Parathyroid adenoma (tissue), 2 donors: Measurements from ENCODE around the gene ZPBP.

ENCODE experiments used
- H2AFZ ChIP-seq: fragments of 300-600 bp; sonication (generic); one replicate; pipeline ENCODE4 v1.7.0; 2017; ENCODE audit warnings: antibody characterized with exemption, mild to moderate bottlenecking
- H3K27ac ChIP-seq: fragments of 300-600 bp; sonication (generic); one replicate; pipeline ENCODE4 v1.7.0; 2017
- H3K27me3 ChIP-seq: fragments of 300-600 bp; sonication (generic); one replicate; pipeline ENCODE4 v1.7.0; 2017; ENCODE audit warnings: low read length; ENCODE audit not compliant: control insufficient read depth, insufficient read depth
- H3K36me3 ChIP-seq: fragments of 300-600 bp; sonication (generic); one replicate; pipeline ENCODE4 v1.7.0; 2017; ENCODE audit warnings: low read length; ENCODE audit not compliant: control insufficient read depth, insufficient read depth
- H3K4me1 ChIP-seq: fragments of 300-600 bp; sonication (generic); one replicate; pipeline ENCODE4 v1.7.0; 2017; ENCODE audit warnings: control low read depth
- H3K4me2 ChIP-seq: fragments of 300-600 bp; sonication (generic); one replicate; pipeline ENCODE4 v1.7.0; 2017; ENCODE audit warnings: low read length
- H3K4me3 ChIP-seq: fragments of 300-600 bp; sonication (generic); one replicate; pipeline ENCODE4 v1.7.0; 2017; ENCODE audit warnings: low read depth, low read length
- H3K79me2 ChIP-seq: fragments of 300-600 bp; sonication (generic); one replicate; pipeline ENCODE4 v1.7.0; 2017; ENCODE audit warnings: control low read depth
- H3K9ac ChIP-seq: fragments of 300-600 bp; sonication (generic); one replicate; pipeline ENCODE4 v1.7.0; 2017; ENCODE audit warnings: mild to moderate bottlenecking
- H3K9me3 ChIP-seq: fragments of 300-600 bp; sonication (generic); one replicate; pipeline ENCODE4 v1.7.0; 2017; ENCODE audit warnings: low read length; ENCODE audit not compliant: control insufficient read depth
- TF ChIP-seq, protein P1 (sequence below): fragments of 300-600 bp; sonication (generic); IDR thresholded peaks from one replicate; pipeline ENCODE4 v1.7.0; 2017; ENCODE audit warnings: antibody characterized with exemption, mild to moderate bottlenecking
- donor health status: primary hyperparathyroidism.

ZPBP gene

DNA sequence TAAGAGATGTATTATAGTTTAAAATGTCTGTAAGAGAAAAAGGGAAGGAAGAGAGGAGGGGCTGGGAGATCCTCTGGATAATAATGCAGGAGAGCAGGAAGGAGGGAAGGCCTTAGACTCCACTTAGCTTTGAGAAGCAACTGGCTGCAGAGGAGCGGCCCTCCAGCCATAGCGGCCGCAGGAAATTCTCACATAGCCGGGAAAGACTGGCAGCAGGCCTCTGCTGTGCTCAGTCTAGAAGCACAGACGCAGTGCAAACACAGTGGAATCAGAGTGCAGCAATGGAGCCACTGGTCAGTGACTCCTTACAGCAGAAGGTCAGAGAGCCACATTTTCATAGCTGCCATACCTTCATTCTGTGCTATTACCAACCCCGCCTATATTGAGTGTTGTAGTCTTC, 166.3 kb downstream of the ZPBP start:
- no peak overlapping the region for H3K4me3 ChIP-seq
- no peak overlapping the region for H3K4me2 ChIP-seq
- no peak overlapping the region for H3K9ac ChIP-seq
- no peaks in the 10 kb centered on the region for H3K27me3 ChIP-seq
- no peak overlapping the region for H2AFZ ChIP-seq
- H3K36me3 ChIP-seq: no peaks in the 10 kb centered on the region
- no peaks in the 10 kb centered on the region for H3K4me1 ChIP-seq
- no peaks in the 10 kb centered on the region for H3K9me3 ChIP-seq
- no peak overlapping the region for H3K27ac ChIP-seq
- TF ChIP-seq, protein P1, sequence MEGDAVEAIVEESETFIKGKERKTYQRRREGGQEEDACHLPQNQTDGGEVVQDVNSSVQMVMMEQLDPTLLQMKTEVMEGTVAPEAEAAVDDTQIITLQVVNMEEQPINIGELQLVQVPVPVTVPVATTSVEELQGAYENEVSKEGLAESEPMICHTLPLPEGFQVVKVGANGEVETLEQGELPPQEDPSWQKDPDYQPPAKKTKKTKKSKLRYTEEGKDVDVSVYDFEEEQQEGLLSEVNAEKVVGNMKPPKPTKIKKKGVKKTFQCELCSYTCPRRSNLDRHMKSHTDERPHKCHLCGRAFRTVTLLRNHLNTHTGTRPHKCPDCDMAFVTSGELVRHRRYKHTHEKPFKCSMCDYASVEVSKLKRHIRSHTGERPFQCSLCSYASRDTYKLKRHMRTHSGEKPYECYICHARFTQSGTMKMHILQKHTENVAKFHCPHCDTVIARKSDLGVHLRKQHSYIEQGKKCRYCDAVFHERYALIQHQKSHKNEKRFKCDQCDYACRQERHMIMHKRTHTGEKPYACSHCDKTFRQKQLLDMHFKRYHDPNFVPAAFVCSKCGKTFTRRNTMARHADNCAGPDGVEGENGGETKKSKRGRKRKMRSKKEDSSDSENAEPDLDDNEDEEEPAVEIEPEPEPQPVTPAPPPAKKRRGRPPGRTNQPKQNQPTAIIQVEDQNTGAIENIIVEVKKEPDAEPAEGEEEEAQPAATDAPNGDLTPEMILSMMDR: no peak
- H3K79me2 ChIP-seq: no peaks in the 10 kb centered on the region

DNA sequence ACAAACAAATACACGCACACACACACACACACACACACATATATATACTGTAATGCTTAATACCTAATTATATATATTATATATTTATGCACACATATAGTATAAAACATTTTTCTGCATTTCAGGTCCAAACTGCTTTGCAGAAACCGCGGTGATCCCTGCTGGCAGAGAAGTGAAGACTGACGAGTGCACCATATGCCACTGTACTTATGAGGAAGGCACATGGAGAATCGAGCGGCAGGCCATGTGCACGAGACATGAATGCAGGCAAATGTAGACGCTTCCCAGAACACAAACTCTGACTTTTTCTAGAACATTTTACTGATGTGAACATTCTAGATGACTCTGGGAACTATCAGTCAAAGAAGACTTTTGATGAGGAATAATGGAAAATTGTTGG, 181.1 kb downstream of the ZPBP start:
- no peaks in the 10 kb centered on the region for H3K36me3 ChIP-seq
- no peak overlapping the region for H3K4me2 ChIP-seq
- no peak overlapping the region for H3K4me3 ChIP-seq
- H3K4me1 ChIP-seq: no peaks in the 10 kb centered on the region
- TF ChIP-seq, protein P1: no peak
- no peak overlapping the region for H2AFZ ChIP-seq
- no peaks in the 10 kb centered on the region for H3K79me2 ChIP-seq
- no peaks in the 10 kb centered on the region for H3K27me3 ChIP-seq
- H3K9me3 ChIP-seq: no peaks in the 10 kb centered on the region
- no peak overlapping the region for H3K27ac ChIP-seq
- H3K9ac ChIP-seq: no peak overlapping the region

DNA sequence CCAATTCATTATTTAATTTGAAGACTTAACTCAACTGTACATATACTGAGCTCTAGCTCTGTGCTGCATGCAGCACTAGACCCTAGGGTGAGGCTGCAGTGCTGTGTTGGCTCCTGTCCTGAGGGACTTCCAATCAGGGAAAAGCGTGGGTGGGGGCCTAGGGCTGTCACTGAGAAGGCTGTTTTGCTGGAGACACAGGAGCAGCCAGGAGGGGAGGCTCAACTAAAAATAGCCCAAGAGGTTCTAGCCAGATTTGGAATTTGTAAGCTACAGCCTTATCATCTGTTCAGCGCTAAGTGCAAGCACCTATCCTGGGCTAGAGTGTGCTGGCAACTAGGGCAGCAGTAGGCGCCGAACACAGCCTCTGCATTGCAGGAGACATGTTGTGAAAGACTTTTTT, 198.5 kb downstream of the ZPBP start:
- Histone ChIP-seq H3K9ac (no peak overlapping the region), H3K4me3 (no peak overlapping the region), H3K27me3 (no peaks in the 10 kb centered on the region), H3K4me1 (no peaks in the 10 kb centered on the region), H3K27ac (no peak overlapping the region), H3K4me2 (no peak overlapping the region), H3K79me2 (no peaks in the 10 kb centered on the region), H3K9me3 (no peaks in the 10 kb centered on the region), H3K36me3 (no peaks in the 10 kb centered on the region), H2AFZ (no peak overlapping the region)
- TF ChIP-seq, protein P1: no peak

DNA sequence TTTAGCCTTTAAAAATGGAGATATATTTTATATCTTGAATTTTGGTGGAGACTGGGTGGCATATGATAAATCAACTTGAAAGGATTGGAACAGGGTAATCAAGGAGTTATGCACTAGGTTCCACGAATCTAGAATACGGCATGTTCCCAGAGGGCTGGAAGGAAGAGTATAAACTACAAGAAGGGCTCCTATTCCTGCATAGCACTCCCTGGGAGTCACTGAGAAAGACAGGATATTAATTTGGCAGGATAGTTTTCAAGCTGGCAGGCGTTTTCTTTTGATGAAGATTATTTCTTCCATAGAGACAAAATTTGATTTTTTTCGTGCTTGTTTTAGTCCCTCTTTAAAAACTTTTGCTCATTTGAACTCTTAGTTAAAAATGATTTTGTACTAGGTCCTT, 199.9 kb downstream of the ZPBP start:
- Histone ChIP-seq H3K27me3 (no peaks in the 10 kb centered on the region), H3K9me3 (no peaks in the 10 kb centered on the region), H3K36me3 (no peaks in the 10 kb centered on the region), H3K4me1 (no peaks in the 10 kb centered on the region), H3K79me2 (no peaks in the 10 kb centered on the region), H3K27ac (no peak overlapping the region), H3K4me2 (no peak overlapping the region), H3K9ac (no peak overlapping the region), H3K4me3 (no peak overlapping the region), H2AFZ (no peak overlapping the region)
- TF ChIP-seq, protein P1: no peak

DNA sequence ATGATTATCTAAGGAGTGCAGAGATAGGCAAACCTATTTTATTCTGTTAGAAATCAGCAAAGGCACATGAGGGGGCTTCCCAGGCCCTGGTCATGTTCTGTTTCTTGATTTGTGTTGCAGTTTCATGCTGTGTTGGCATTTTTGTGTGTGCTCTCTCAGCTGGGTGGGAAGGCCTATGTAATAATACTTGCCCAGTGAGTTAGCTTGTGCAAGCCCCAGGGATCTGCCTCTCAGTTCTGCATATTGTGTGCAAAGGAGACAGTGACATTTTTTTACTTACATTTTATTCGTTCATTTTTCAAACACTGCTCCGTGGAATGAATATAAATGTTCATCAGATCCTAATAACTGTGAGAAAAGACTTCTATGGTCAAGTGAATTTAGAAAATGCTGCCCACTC, 200.6 kb downstream of the ZPBP start:
- Histone ChIP-seq H3K9ac (no peak overlapping the region), H3K36me3 (no peaks in the 10 kb centered on the region), H3K27me3 (no peaks in the 10 kb centered on the region), H3K4me3 (no peak overlapping the region), H3K4me1 (no peaks in the 10 kb centered on the region), H3K27ac (no peak overlapping the region), H3K79me2 (no peaks in the 10 kb centered on the region), H2AFZ (no peak overlapping the region), H3K9me3 (no peaks in the 10 kb centered on the region), H3K4me2 (no peak overlapping the region)
- TF ChIP-seq, protein P1: no peak
